Type B pancreatic cell (in vitro differentiated cells): Measurements from ENCODE around the gene NIPAL4. TPM values are rescaled to one million over a fixed set of nuclear protein-coding genes. Genes with fewer than 3 reads are reported as not detected.

Experiments
- DNase-seq: peaks from one replicate; pipeline ENCODE4 v3.0.0; 2021; ENCODE audit warnings: mixed read lengths; ENCODE audit not compliant: unreplicated experiment; ENCODE audit errors: extremely low spot score
- H3K27ac Mint-ChIP-seq: 2 replicates; pipeline ENCODE4 v1.8.0; 2021; ENCODE audit warnings: mild to moderate bottlenecking, mixed read lengths
- H3K27me3 Mint-ChIP-seq: 2 replicates; pipeline ENCODE4 v1.8.0; 2021; ENCODE audit warnings: mixed read lengths
- H3K36me3 Mint-ChIP-seq: 2 replicates; pipeline ENCODE4 v1.8.0; 2021; ENCODE audit warnings: mixed read lengths
- H3K4me1 Mint-ChIP-seq: one replicate; pipeline ENCODE4 v1.8.0; 2021; ENCODE audit warnings: mixed read lengths; ENCODE audit not compliant: unreplicated experiment
- H3K4me3 Mint-ChIP-seq: 2 replicates; pipeline ENCODE4 v1.8.0; 2021; ENCODE audit warnings: mild to moderate bottlenecking, mixed read lengths
- H3K9me3 Mint-ChIP-seq: 2 replicates; pipeline ENCODE4 v1.8.0; 2021; ENCODE audit warnings: mixed read lengths
- total RNA-seq: library from RNA; stranded (reverse); gene quantifications from 2 replicates; pipeline ENCODE4 v1.2.1, GENCODE V29; 2021; ENCODE audit warnings: low replicate concordance
- TF ChIP-seq, protein P1 (sequence below): fragments of 200-600 bp; sonication (generic); conservative IDR thresholded peaks from 2 replicates; pipeline ENCODE4 v1.5.0; 2021; ENCODE audit warnings: antibody characterized with exemption, mild to moderate bottlenecking

The NIPAL4 gene
- total RNA-seq, 1 donor from 2014 or later: 0.46 TPM

DNA sequence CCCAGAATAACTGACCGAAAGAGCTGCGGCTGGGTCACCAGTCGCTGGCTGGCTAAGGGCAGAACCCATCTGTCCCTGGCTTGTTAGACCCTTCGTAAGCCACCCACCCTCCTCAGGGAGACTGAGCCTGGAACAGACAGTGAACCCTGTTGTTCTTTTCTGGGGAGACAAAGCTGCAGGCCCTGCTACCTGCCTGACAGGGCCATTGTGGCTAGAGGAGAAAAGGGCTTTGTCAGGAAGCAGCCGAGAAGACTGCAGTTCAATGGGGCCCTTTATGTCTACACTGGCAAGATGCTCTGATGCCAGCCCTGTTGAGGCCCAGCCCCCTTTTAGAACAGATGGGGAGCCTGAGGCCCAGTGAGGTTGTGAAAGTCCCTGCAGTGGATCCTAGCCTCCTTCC lies 3.7 kb upstream of the NIPAL4 start:
- H3K9me3 Mint-ChIP-seq: no peaks in the 10 kb centered on the region
- H3K27ac Mint-ChIP-seq: no peak overlapping the region
- H3K27me3 Mint-ChIP-seq: peaks cover 39% of the 10 kb centered on the region
- peaks cover 8% of the 10 kb centered on the region for H3K4me1 Mint-ChIP-seq
- TF ChIP-seq, protein P1, sequence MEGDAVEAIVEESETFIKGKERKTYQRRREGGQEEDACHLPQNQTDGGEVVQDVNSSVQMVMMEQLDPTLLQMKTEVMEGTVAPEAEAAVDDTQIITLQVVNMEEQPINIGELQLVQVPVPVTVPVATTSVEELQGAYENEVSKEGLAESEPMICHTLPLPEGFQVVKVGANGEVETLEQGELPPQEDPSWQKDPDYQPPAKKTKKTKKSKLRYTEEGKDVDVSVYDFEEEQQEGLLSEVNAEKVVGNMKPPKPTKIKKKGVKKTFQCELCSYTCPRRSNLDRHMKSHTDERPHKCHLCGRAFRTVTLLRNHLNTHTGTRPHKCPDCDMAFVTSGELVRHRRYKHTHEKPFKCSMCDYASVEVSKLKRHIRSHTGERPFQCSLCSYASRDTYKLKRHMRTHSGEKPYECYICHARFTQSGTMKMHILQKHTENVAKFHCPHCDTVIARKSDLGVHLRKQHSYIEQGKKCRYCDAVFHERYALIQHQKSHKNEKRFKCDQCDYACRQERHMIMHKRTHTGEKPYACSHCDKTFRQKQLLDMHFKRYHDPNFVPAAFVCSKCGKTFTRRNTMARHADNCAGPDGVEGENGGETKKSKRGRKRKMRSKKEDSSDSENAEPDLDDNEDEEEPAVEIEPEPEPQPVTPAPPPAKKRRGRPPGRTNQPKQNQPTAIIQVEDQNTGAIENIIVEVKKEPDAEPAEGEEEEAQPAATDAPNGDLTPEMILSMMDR: no peak
- peak; percentile 22 for DNase-seq
- H3K4me3 Mint-ChIP-seq: no peak overlapping the region
- no peaks in the 10 kb centered on the region for H3K36me3 Mint-ChIP-seq

DNA sequence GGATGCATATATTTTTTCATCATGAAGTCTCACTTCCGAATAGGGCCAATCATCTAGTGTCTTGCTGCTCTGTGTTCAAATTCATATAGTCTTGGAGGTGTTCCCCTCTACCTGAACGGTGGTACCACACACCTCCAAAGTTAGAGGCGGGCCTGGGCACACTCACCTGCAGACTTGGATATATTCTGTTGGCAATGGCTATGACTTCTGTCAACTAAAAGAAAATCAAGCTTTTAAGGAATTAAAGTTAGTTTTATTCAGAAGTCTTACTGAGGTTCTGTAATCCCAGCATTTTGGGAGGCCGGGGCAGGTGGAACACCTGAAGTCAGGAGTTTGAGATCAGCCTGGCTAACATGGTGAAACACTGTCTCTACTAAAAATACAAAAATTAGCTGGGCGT lies 2.6 kb upstream of the NIPAL4 start:
- peaks cover 50% of the 10 kb centered on the region for H3K27me3 Mint-ChIP-seq
- TF ChIP-seq, protein P1: no peak
- H3K4me3 Mint-ChIP-seq: no peak overlapping the region
- H3K36me3 Mint-ChIP-seq: no peaks in the 10 kb centered on the region
- DNase-seq: peak; percentile 25
- no peaks in the 10 kb centered on the region for H3K9me3 Mint-ChIP-seq
- peaks cover 8% of the 10 kb centered on the region for H3K4me1 Mint-ChIP-seq
- H3K27ac Mint-ChIP-seq: no peak overlapping the region

DNA sequence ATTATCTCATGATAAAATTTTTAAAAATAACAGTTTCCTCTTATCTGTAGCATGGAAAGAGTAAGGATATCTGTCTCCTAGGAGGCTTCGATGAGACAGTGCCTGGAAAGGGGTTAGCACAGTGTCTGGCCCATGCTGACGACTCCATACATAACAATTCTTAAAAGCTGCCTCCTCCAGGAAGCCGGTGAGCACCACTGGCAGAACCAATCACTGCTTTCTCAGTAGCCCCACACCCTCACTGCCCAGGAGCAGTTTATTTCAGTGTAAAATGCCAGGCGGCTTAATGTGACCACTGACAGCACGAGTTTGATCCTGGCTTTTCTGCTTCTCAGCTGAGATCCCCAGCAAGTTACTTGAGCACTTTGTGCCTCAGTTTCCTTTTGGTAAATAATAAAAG lies 1.2 kb upstream of the NIPAL4 start:
- no peaks in the 10 kb centered on the region for H3K9me3 Mint-ChIP-seq
- peaks cover 10% of the 10 kb centered on the region for H3K4me1 Mint-ChIP-seq
- TF ChIP-seq, protein P1: no peak
- H3K36me3 Mint-ChIP-seq: no peaks in the 10 kb centered on the region
- DNase-seq: no peak
- H3K27ac Mint-ChIP-seq: no peak overlapping the region
- H3K4me3 Mint-ChIP-seq: peak overlapping the region; percentile 28
- H3K27me3 Mint-ChIP-seq: peaks cover 59% of the 10 kb centered on the region

DNA sequence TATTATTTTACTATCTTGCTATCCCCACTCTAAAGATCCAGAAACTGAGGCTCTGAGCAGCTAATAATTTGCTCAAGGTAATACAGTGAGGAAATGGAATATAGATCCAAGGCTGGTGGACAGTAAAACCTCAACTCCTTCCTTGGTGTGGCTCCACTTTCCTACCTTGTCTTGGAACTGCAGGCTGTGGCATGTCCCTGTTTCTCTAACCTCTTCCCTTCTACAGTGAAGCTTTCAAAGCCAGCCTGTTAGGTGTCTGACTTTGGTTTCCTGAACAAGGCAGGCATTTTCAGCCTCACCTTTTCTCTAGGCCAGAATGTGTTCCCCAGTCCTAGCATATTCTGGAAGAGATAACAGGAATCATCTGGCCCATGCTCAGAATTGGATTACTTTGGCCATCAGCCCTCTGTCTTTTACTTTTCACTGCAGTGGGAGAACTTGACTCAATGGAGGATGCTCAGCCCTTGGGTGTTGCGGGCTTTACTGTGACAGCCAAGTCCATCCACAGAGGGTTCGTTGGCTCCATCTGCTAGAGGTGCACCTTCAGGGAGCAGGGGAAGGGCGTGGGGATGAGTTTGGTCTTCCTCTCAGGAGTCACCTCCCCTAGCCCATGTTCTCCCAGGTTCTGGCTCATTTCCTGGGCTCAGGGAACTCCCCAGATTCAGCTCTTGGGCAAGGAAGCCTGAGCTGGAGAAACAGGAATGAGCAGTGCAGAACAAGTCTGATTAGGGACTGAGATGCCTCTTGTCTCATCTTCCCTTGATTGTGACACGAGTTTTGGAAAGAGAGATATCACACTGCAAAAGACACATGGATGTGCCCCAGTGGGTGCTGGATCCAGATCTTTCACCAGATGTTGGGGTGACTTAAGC lies 1.1 kb downstream of the NIPAL4 start:
- DNase-seq: no peak
- Mint-ChIP-seq H3K36me3 (no peaks in the 10 kb centered on the region), H3K9me3 (no peaks in the 10 kb centered on the region), H3K4me1 (peaks cover 18% of the 10 kb centered on the region), H3K4me3 (peak overlapping the region; percentile 69), H3K27ac (no peak overlapping the region), H3K27me3 (peaks cover 77% of the 10 kb centered on the region)
- TF ChIP-seq, protein P1: no peak

DNA sequence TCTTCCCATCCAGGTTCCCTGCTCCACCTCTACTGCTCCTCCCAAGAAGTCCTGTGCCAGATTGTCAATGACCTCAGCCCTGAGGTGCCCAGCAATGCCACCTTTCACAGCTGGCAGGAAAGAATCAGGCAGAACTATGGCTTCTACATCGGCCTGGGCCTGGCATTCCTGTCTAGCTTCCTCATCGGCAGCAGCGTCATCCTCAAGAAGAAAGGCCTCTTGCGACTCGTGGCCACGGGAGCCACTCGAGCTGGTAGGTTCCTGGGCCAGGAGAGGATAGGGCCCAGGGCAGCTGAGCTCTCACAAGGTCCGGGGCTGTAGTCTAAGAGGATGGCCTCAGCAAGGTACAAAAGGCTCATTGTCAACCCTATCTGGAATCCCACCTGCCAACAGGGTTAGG lies 3.1 kb downstream of the NIPAL4 start:
- H3K4me1 Mint-ChIP-seq: peaks cover 17% of the 10 kb centered on the region
- TF ChIP-seq, protein P1: no peak
- no peak overlapping the region for H3K4me3 Mint-ChIP-seq
- no peak for DNase-seq
- H3K36me3 Mint-ChIP-seq: no peaks in the 10 kb centered on the region
- H3K9me3 Mint-ChIP-seq: no peaks in the 10 kb centered on the region
- no peak overlapping the region for H3K27ac Mint-ChIP-seq
- peaks cover 72% of the 10 kb centered on the region for H3K27me3 Mint-ChIP-seq
